HEK293T (cell line): Measurements from ENCODE around the gene NUAK1.

ENCODE experiments used
- CTCF ChIA-PET: fragments of 350-600 bp; formaldehyde crosslinking; extraction: SDS; loops from one replicate; lab custom pipeline; 2021; ENCODE audit warnings: antibody characterized with exemption, inconsistent platforms; lab: Yijun Ruan, JAX
- POLR2A ChIA-PET: fragments of 350-600 bp; formaldehyde crosslinking; extraction: SDS; loops from one replicate; lab custom pipeline; 2020; ENCODE audit warnings: antibody characterized with exemption, inconsistent platforms; lab: Yijun Ruan, JAX
- DNase-seq: peaks from one replicate; pipeline ENCODE4 v3.0.0; 2012; ENCODE audit warnings: mixed read lengths; ENCODE audit errors: extremely low spot score
- ARNT ChIP-seq: fragments of 450-650 bp; IDR thresholded peaks from 2 replicates; pipeline ENCODE4 v1.6.1; 2017; ENCODE audit warnings: mild to moderate bottlenecking
- BHLHE40 ChIP-seq: fragments of 450-650 bp; IDR thresholded peaks from 2 replicates; pipeline ENCODE4 v1.6.1; 2016; ENCODE audit warnings: mild to moderate bottlenecking, moderate library complexity, borderline replicate concordance
- CTBP1 ChIP-seq: fragments of 450-650 bp; IDR thresholded peaks from 2 replicates; pipeline ENCODE4 v1.6.1; 2016; ENCODE audit warnings: borderline replicate concordance
- ELF4 ChIP-seq: fragments of 450-650 bp; IDR thresholded peaks from 2 replicates; pipeline ENCODE4 v1.6.1; 2017; ENCODE audit warnings: antibody characterized with exemption
- FOXA1 ChIP-seq: fragments of 450-650 bp; IDR thresholded peaks from 2 replicates; pipeline ENCODE4 v1.6.1; 2016; ENCODE audit warnings: mild to moderate bottlenecking
- FOXK2 ChIP-seq: fragments of 450-650 bp; IDR thresholded peaks from 2 replicates; pipeline ENCODE4 v1.6.1; 2016; ENCODE audit warnings: mild to moderate bottlenecking
- FOXM1 ChIP-seq: fragments of 450-650 bp; IDR thresholded peaks from 2 replicates; pipeline ENCODE4 v1.6.1; 2017; ENCODE audit warnings: mild to moderate bottlenecking, borderline replicate concordance
- HDGF ChIP-seq: fragments of 450-650 bp; IDR thresholded peaks from 2 replicates; pipeline ENCODE4 v1.6.1; 2017; ENCODE audit warnings: antibody characterized with exemption, borderline replicate concordance
- L3MBTL2 ChIP-seq: fragments of 450-650 bp; conservative IDR thresholded peaks from 2 replicates; pipeline ENCODE4 v1.6.1; 2016; ENCODE audit warnings: mild to moderate bottlenecking
- LEF1 ChIP-seq: fragments of 450-650 bp; IDR thresholded peaks from 2 replicates; pipeline ENCODE4 v1.6.1; 2017; ENCODE audit warnings: mild to moderate bottlenecking, borderline replicate concordance
- NFRKB ChIP-seq: fragments of 450-650 bp; IDR thresholded peaks from 2 replicates; pipeline ENCODE4 v1.6.1; 2016; ENCODE audit warnings: mild to moderate bottlenecking, moderate library complexity
- SP1 ChIP-seq: fragments of 450-650 bp; IDR thresholded peaks from 2 replicates; pipeline ENCODE4 v1.6.1; 2017
- SUZ12 ChIP-seq: fragments of 450-650 bp; IDR thresholded peaks from 2 replicates; pipeline ENCODE4 v1.6.1; 2016; ENCODE audit warnings: mild to moderate bottlenecking
- TARDBP ChIP-seq: fragments of 450-650 bp; IDR thresholded peaks from 2 replicates; pipeline ENCODE4 v1.6.1; 2016
- ZNF384 ChIP-seq: fragments of 450-650 bp; IDR thresholded peaks from 2 replicates; pipeline ENCODE4 v1.6.1; 2016
- TF ChIP-seq, protein P1 (sequence below): fragments of 450-650 bp; IDR thresholded peaks from 2 replicates; pipeline ENCODE4 v1.6.1; 2016

The NUAK1 gene

GRCh38 chr12:106171117-106171750, 32.5 kb upstream of the NUAK1 start:
- DNase-seq: no peak
- ChIA-PET POLR2A (no interaction called here), CTCF (interaction anchor here (1.2 kb wide), 2 partner anchors 9 to 20 kb away, joined by 3 to 4 read pairs; no protein-coding TSS in a partner anchor)
- TF ChIP-seq L3MBTL2: no peak
- no peak for TF ChIP-seq BHLHE40
- no peak for TF ChIP-seq FOXA1
- no peak for TF ChIP-seq SP1
- TF ChIP-seq LEF1: no peak
- TF ChIP-seq NFRKB: no peak
- TF ChIP-seq FOXK2: no peak
- TF ChIP-seq FOXM1: no peak
- TF ChIP-seq ZNF384: no peak
- TF ChIP-seq, protein P1, sequence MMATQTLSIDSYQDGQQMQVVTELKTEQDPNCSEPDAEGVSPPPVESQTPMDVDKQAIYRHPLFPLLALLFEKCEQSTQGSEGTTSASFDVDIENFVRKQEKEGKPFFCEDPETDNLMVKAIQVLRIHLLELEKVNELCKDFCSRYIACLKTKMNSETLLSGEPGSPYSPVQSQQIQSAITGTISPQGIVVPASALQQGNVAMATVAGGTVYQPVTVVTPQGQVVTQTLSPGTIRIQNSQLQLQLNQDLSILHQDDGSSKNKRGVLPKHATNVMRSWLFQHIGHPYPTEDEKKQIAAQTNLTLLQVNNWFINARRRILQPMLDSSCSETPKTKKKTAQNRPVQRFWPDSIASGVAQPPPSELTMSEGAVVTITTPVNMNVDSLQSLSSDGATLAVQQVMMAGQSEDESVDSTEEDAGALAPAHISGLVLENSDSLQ: no peak
- no peak for TF ChIP-seq HDGF
- no peak for TF ChIP-seq ARNT
- TF ChIP-seq SUZ12: no peak
- TF ChIP-seq CTBP1: no peak

DNA sequence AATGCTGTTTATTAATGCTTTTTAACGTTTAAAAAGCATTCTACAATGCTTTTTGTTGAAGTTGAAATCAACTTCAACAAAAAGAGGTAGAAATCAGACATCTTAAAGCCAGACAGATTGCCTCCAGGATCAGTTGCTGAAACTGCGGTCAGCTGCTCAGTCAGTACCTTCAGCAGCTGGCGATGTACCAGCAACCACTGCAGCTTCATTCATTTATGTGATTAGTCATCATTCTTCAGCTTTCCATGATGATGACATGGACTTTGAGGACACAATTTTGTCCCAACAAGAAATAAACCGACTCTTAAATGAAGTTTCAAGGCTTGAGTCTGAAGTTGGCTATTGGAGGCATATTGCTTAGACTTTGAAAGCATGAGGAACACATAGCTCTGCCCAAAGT, 31.5 kb upstream of the NUAK1 start:
- TF ChIP-seq ZNF384 (no peak), HDGF (no peak), TARDBP (no peak), FOXK2 (no peak), CTBP1 (no peak), FOXM1 (no peak), ELF4 (no peak), FOXA1 (no peak), SUZ12 (no peak), SP1 (no peak), NFRKB (no peak), L3MBTL2 (no peak), ARNT (no peak), LEF1 (no peak), BHLHE40 (no peak)
- TF ChIP-seq, protein P1: no peak
- ChIA-PET POLR2A (no interaction called here), CTCF (no interaction called here)
- DNase-seq: no peak

GRCh38 chr12:106163712-106164111, 25.0 kb upstream of the NUAK1 start:
- DNase-seq: no peak
- ChIA-PET CTCF (no interaction called here), POLR2A (no interaction called here)
- TF ChIP-seq SP1 (no peak), ZNF384 (no peak), FOXA1 (no peak)
- TF ChIP-seq, protein P1: no peak

DNA sequence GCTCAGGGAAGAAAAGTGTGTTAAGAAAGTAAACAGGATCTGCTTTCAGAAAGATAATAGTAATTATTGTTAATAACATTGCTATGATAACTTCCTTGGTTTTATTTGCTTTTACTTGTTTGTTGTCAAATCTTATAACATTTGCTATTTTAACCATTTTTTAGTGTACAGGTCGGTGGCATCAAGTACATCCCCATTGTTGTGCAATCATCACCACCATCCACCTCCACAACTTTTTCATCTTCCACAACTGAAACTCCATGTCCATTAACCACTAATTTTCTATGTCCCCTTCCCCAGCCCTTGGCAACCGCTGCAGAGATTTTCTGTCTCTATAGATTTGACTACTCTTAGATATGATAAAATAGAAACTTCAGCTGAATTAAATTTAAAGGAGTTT, 22.7 kb upstream of the NUAK1 start:
- CTCF ChIA-PET: no interaction called here

DNA sequence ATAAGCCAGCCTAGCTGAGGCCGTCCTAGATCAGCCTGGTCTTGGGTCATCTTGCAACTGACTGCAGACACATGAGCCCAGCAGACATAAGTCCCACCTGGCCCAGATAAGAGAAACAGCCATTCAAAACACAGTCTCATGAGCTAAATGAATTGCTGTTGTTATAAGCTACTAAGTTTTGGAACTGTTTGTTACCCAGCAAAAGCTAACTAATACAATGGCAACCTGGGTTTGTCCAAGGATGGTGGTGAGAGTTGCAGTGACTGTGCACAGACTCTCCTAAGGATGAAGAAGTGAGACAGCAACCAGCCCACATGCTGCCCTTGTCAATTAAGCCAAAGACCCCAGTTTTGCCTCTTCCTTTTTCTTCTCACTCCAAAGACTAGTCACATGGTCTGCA, 22.2 kb upstream of the NUAK1 start:
- TF ChIP-seq L3MBTL2: no peak
- TF ChIP-seq BHLHE40: no peak
- no peak for TF ChIP-seq SUZ12
- TF ChIP-seq, protein P1: no peak
- no peak for TF ChIP-seq FOXM1
- TF ChIP-seq FOXA1: no peak
- TF ChIP-seq SP1: no peak
- TF ChIP-seq CTBP1: no peak
- TF ChIP-seq HDGF: no peak
- no peak for TF ChIP-seq ARNT
- no peak for TF ChIP-seq NFRKB
- no peak for TF ChIP-seq ELF4
- no peak for TF ChIP-seq TARDBP
- no peak for TF ChIP-seq FOXK2
- no peak for TF ChIP-seq ZNF384
- POLR2A ChIA-PET: no interaction called here
- CTCF ChIA-PET: no interaction called here
- DNase-seq: no peak

More for the DNA sequence above, 22.7 kb upstream of the NUAK1 start:
- DNase-seq: no peak
- TF ChIP-seq FOXM1 (no peak), SUZ12 (no peak), FOXA1 (no peak), ZNF384 (no peak), SP1 (no peak), LEF1 (no peak), L3MBTL2 (no peak), NFRKB (no peak), CTBP1 (no peak), HDGF (no peak), ELF4 (no peak), BHLHE40 (no peak), ARNT (no peak), TARDBP (no peak)
- TF ChIP-seq, protein P1: no peak
- POLR2A ChIA-PET: no interaction called here
